K562 (cell line): Measurements from ENCODE around the gene CUX1.

ENCODE experiments used
- MAFK ChIP-seq: IDR thresholded peaks from 2 replicates; pipeline ENCODE4 v1.6.1; 2011; ENCODE audit warnings: low read length, improper control_type of control experiment
- MTA1 ChIP-seq: fragments of 450-650 bp; IDR thresholded peaks from 2 replicates; pipeline ENCODE4 v1.6.1; 2017; ENCODE audit warnings: borderline replicate concordance
- NCOA1 ChIP-seq: fragments of 450-650 bp; IDR thresholded peaks from 2 replicates; pipeline ENCODE4 v1.6.1; 2016; ENCODE audit warnings: low read depth
- POLR2A ChIP-seq: fragments of 450-650 bp; conservative IDR thresholded peaks from 2 replicates; pipeline ENCODE4 v1.6.1; 2016
- RCOR1 ChIP-seq, 2 experiments: IDR thresholded peaks; 2 replicates each; pipeline ENCODE4 v1.6.1; 2012; ENCODE audit warnings: low read depth in 2 of 2, low read length in 2 of 2, borderline replicate concordance in 1 of 2, improper control_type of control experiment in 1 of 2
- ZNF41 ChIP-seq: fragments of 250-450 bp; sonication (Bioruptor Pico); conservative IDR thresholded peaks from 2 replicates; pipeline ENCODE4 v1.4.0; 2020; ENCODE audit warnings: mild to moderate bottlenecking
- TF ChIP-seq, protein P1 (sequence below), 3 experiments: IDR thresholded peaks in 2 of 3; conservative IDR thresholded peaks in 1 of 3; 2 replicates each; pipeline ENCODE4 v1.5.1; 2011 to 2012; ENCODE audit warnings: low read length in 3 of 3, mild to moderate bottlenecking in 3 of 3, control low read depth in 2 of 3, improper control_type of control experiment in 1 of 3, inconsistent platforms in 1 of 3, low read depth in 1 of 3, mixed read lengths in 1 of 3, moderate library complexity in 1 of 3; ENCODE audit not compliant: insufficient read depth in 2 of 3
- TF ChIP-seq, protein P2 (sequence below): sonication (generic); formaldehyde crosslinking; IDR thresholded peaks from 2 replicates; pipeline ENCODE4 v1.8.0; 2022; ENCODE audit warnings: mild to moderate bottlenecking, low read depth, missing genetic modification reagents

DNA sequence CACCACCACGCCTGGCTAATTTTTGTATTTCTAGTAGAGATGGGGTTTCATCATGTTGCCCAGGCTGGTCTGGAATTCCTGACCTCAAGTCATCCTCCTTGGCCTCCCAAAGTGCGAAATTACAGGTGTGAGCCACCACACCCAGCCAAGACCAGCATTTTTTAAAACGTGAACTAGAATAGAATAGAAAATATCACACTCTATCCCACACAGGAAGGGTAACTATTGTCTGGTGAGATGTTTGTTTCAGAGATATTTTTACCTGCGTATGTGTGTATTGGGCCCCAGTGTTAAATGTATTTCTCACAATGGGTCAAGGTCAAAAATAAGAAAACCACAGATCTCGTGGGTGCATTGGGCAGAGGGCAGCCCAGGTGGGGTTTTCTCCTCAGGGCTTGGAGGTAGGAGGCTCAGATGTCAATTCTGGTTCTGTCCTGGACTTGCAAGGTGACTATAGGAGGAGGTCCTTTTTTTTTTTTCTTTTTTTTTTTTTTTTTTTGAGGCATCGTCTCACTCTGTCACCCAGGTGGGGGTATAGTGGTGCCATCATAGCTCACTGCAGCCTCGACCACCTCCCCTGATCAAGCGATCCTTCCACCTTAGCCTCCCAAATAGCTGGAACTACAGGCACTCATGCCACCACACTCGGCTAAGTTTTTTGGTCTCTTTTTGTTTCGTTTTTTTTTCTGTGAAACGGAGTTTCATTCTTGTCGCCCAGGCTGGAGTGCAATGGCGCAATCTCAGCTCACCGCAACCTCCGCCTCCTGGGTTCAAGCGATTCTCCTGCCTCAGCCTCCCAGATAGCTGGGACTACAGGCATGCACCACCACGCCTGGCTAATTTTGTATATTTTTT is 488.2 kb downstream of the CUX1 start:
- no peak for TF ChIP-seq RCOR1 (IDR thresholded peaks at IDR 0.05; ENCODE audit: borderline replicate concordance in 1 of 2, low read depth in 2 of 2, low read length in 2 of 2)
- TF ChIP-seq NCOA1, result no peak
- TF ChIP-seq, protein P1, sequence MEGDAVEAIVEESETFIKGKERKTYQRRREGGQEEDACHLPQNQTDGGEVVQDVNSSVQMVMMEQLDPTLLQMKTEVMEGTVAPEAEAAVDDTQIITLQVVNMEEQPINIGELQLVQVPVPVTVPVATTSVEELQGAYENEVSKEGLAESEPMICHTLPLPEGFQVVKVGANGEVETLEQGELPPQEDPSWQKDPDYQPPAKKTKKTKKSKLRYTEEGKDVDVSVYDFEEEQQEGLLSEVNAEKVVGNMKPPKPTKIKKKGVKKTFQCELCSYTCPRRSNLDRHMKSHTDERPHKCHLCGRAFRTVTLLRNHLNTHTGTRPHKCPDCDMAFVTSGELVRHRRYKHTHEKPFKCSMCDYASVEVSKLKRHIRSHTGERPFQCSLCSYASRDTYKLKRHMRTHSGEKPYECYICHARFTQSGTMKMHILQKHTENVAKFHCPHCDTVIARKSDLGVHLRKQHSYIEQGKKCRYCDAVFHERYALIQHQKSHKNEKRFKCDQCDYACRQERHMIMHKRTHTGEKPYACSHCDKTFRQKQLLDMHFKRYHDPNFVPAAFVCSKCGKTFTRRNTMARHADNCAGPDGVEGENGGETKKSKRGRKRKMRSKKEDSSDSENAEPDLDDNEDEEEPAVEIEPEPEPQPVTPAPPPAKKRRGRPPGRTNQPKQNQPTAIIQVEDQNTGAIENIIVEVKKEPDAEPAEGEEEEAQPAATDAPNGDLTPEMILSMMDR (IDR thresholded peaks at IDR 0.05 in 2 of 3, conservative IDR thresholded peaks at IDR 0.05 in 1 of 3; ENCODE audit: insufficient read depth in 2 of 3, low read depth in 1 of 3, low read length in 3 of 3), result no peak
- TF ChIP-seq, protein P2, sequence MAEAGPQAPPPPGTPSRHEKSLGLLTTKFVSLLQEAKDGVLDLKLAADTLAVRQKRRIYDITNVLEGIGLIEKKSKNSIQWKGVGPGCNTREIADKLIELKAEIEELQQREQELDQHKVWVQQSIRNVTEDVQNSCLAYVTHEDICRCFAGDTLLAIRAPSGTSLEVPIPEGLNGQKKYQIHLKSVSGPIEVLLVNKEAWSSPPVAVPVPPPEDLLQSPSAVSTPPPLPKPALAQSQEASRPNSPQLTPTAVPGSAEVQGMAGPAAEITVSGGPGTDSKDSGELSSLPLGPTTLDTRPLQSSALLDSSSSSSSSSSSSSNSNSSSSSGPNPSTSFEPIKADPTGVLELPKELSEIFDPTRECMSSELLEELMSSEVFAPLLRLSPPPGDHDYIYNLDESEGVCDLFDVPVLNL, result no peak
- no peak for TF ChIP-seq MAFK
- TF ChIP-seq POLR2A, result no peak
- no peak for TF ChIP-seq MTA1
- no peak for TF ChIP-seq ZNF41 (CRISPR knock-in tag)
